ENCODE data around the gene ZFX.

The ZFX gene

GRCh38 chrX:24144528-24144927 is 5.0 kb upstream of the ZFX start:
- Histone ChIP-seq H3K4me1 (ENCODE audit: control insufficient read depth in 1 of 2, insufficient read depth in 1 of 2, low read depth in 1 of 2, low read length in 1 of 2) (peaks cover 7 to 12% of the 10 kb centered on the region in 2 experiments), H3K36me3 (no peaks in the 10 kb centered on the region), H3K9me3 (no peaks in the 10 kb centered on the region), H3K27me3 (no peaks in the 10 kb centered on the region), H3K4me3 (ENCODE audit: low read depth in 1 of 2, low read length in 1 of 2) (no peak overlapping the region), H3K27ac (no peak overlapping the region)
- TF ChIP-seq CTCF (IDR thresholded peaks at IDR 0.05): no peak

GRCh38 chrX:24145303-24146186 is 4.0 kb upstream of the ZFX start:
- Histone ChIP-seq H3K36me3 (no peaks in the 10 kb centered on the region), H3K27ac (no peak overlapping the region), H3K9me3 (no peaks in the 10 kb centered on the region), H3K27me3 (no peaks in the 10 kb centered on the region), H3K4me1 (ENCODE audit: control insufficient read depth in 1 of 2, insufficient read depth in 1 of 2, low read depth in 1 of 2, low read length in 1 of 2) (peaks cover 7 to 15% of the 10 kb centered on the region in 2 experiments), H3K4me3 (ENCODE audit: low read depth in 1 of 2, low read length in 1 of 2) (no peak overlapping the region)
- no peak for TF ChIP-seq CTCF (IDR thresholded peaks at IDR 0.05)

GRCh38 chrX:24146283-24146949 is 3.1 kb upstream of the ZFX start:
- Histone ChIP-seq H3K9me3 (no peaks in the 10 kb centered on the region), H3K27me3 (no peaks in the 10 kb centered on the region), H3K27ac (peak overlapping the region; percentile 27), H3K4me1 (ENCODE audit: control insufficient read depth in 1 of 2, insufficient read depth in 1 of 2, low read depth in 1 of 2, low read length in 1 of 2) (peaks cover 14 to 23% of the 10 kb centered on the region in 2 experiments), H3K36me3 (no peaks in the 10 kb centered on the region), H3K4me3 (ENCODE audit: low read depth in 1 of 2, low read length in 1 of 2) (no peak overlapping the region)
- TF ChIP-seq CTCF (IDR thresholded peaks at IDR 0.05): no peak

- Histone ChIP-seq H3K9me3 (no peaks in the 10 kb centered on the region), H3K4me3 (ENCODE audit: low read depth in 1 of 2, low read length in 1 of 2) (no peak overlapping the region), H3K27ac (no peak overlapping the region), H3K36me3 (no peaks in the 10 kb centered on the region), H3K4me1 (ENCODE audit: control insufficient read depth in 1 of 2, insufficient read depth in 1 of 2, low read depth in 1 of 2, low read length in 1 of 2) (peaks cover 20 to 31% of the 10 kb centered on the region in 2 experiments), H3K27me3 (no peaks in the 10 kb centered on the region)
- no peak for TF ChIP-seq CTCF (IDR thresholded peaks at IDR 0.05)
These were observed 2.4 kb upstream of the ZFX start for GRCh38 chrX:24147165-24147564.

GRCh38 chrX:24148121-24148520 is 1.4 kb upstream of the ZFX start:
- Histone ChIP-seq H3K27me3 (no peaks in the 10 kb centered on the region), H3K4me1 (ENCODE audit: control insufficient read depth in 1 of 2, insufficient read depth in 1 of 2, low read depth in 1 of 2, low read length in 1 of 2) (peaks cover 30 to 40% of the 10 kb centered on the region in 2 experiments), H3K36me3 (no peaks in the 10 kb centered on the region), H3K4me3 (ENCODE audit: low read depth in 1 of 2, low read length in 1 of 2) (no peak overlapping the region), H3K9me3 (no peaks in the 10 kb centered on the region), H3K27ac (peak overlapping the region; percentile 99)
- no peak for TF ChIP-seq CTCF (IDR thresholded peaks at IDR 0.05)
